HG02981 (cell line): ENCODE data around the gene CALML4.
"Not testable (repeated sequence)": the region's sequence is repeated elsewhere in the genome, so short reads cannot be mapped to it uniquely, and the experiment has no call there.

Experiments used
- ATAC-seq: cut with Tn5 transposase; IDR thresholded peaks from one replicate; pipeline ENCODE4 v1.9.1; 2021; ENCODE audit warnings: mild to moderate bottlenecking, moderate library complexity; ENCODE audit not compliant: unreplicated experiment

Gene CALML4, protein sequence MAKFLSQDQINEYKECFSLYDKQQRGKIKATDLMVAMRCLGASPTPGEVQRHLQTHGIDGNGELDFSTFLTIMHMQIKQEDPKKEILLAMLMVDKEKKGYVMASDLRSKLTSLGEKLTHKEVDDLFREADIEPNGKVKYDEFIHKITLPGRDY

DNA sequence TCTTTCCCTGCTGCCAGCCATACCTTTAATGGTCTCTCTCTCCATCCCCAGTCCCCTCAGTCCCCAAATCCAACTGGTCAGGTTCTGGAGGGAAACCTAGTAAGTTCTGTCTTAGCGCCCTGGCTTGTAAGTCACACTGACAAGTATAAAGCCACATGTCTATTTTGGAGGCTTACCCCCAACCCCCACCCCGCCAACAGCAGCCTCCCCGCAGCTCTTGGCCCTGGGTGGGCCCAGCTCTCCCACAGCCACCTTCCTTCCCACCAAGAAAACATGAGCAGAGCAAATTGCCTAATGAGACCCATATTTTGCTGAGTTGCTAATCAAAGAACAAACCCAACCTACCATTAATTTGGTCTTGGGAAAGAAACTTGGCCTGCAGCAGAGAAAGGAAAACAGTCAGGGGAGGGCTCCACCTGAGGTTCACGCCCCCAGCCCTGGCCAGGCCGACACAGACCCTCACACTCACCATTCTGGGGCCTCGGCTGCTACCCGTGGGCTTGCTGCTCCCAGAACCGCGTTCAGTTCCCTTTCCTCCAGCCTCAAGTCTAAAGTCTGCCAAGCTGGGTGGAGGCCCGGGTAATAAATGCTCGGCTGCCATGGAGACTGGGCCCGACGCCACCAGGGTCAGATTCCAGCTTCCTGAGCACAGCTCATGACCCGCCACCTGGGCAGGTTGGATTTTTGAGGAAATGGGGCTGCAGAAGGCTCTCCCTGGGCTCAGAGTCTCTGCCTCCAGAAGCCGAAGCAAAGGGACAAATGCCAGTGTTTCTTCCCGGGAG is at the start of gene CALML4:
TSS of gene CALML4 (minus strand) at position 557 of the 782 bp plus-strand sequence. CDS start at position 472, 85 bp downstream.
- ATAC-seq, result no peak

DNA sequence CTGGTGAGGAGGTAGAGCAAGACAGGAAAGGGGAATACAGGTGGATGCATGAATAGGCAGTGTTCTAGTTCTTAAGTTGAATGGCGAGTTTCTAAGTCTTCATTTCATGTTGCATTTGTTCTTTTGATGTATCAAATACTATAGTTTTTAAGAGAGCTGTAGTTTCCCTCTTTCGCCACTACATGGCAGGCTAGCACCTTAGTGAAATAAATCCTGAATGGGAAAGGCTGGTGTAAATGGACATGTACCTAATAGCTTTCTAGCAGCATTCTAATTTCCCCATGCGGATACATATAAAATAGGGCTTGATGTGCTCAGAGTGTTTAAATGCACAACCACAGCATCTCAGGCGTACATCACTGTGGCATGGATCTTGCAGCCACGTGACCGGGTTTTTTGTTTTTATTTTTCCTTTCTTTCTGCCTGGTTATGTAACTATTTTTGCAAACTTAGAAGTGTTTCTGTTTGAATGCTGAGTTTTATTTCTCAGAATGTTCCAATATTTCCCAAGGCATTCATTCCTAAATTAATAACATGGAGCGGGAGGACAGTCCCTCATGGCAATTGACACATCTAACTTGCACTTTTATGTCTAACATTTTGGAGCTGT is 47.9 kb upstream of the CALML4 start:
- no peak for ATAC-seq

DNA sequence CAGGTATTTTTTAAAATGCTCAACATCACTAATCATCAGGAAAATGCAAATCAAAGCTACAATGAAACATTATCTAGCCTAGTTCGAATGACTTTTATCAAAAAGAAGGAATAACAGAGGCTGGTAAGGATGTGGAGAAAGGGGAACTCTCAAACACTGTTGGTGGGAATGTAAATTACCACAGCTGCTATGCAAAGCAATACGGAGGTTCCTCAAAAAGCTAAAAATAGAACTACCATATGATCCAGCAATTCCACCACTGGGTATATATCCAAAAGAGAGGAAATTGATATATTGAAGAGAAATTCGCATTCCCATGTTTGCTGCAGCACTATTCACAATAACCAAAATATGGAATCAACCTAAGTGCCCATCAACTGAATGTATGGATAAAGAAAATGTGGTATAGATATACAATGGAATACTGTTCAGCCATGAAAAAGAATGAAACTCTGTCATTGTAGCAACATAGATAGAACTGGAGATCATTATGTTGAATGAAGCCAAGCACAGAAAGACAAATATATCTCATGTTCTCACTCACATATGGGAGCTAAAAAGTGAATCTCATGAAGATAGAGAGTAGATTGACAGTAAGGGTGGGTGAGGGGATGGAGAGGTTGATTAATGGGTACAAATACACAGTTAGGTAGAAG is 44.1 kb upstream of the CALML4 start:
- no peak for ATAC-seq

DNA sequence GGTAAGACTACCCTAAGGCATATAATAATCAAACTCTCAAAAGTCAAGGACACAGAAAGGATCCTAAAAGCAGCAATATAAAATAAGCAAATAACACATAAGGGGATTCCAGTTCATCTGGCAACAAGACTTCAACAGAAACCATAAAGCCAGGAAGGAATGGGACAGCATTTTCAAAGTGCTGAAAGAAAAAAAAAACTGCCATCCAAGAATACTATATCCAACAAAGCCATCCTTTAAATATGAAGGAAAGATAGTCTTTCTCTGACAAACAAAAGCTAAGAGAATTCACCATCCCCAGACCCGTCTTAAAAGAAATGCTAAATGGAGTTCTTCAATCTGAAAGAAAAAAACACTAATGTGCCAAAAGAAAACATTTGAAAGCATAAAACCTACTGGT is 39.1 kb upstream of the CALML4 start:
- no peak for ATAC-seq

DNA sequence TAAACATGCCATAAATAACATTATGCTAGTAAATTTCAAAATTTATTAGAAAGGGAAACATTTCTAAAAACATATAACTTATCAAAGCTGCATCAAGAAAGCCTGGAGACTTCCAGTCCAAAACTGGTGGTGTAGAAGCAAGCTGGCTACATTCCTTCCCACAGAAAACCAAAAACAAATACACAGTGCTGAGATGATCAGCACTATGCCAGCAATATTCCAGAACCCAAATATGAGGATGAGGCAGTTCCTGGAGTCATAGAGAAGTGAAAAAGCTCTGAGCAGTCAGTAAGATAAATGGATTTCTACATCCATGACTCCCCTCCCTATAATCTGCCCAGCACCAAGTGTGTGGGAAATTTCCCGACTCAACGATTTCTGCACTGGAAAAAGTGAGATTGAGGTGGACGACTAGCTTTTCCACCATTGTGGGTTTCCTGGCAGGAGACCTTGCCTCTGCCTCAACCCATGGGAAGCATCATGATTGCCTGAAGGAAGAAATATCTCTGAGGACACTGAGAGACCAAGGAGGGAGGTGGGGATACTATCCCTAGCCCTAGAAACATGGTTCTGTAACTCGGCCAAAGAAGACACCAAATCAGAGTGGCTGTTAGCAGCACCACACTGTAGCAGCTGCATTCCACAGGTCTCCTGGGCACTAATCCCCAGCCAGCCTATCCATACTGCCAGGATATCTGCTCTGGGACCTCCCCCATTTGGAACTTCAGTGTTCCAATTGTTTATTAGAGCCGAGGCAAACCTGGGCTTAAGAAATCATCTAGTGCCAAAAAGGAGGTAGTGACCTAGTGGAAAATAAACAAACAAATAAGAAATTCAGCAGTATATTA is 36.2 kb upstream of the CALML4 start:
- ATAC-seq, result no peak

DNA sequence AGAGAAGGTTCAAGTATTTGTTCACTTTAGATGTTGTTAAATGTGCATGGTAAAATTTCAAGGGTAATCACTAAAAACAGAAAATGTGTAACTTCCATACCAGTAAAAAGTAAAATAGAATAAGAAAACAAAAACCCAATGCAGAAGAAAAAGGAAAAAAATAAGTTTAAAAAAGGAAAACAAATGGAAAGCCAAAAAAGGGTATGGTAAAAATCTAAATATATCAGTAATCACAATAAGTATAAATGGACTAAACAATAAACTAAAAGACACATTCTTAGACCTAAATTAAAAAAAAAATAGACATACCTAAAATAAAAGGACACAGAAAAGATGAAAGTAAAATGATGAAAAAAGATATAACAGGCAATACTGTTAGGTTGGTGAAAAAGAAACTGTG is 33.9 kb upstream of the CALML4 start:
- no peak for ATAC-seq

DNA sequence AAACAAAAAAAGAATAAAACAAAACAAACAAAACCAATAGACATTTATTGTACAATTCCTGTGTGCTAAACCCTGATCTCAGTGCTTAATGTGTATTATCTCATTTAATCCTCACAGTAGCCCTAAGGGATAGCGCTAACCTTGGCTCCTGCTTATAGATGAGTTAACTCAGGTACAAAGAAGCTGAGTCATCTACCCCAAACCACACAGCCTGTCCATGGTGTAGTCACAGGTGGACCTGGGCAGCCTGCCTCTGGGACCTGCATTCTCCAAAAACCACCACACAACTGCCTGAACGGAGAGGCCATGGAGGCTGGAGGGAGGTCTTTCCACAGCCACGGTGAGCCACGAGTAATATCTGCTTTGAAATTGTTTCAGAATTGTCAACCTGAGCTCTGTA is 29.9 kb upstream of the CALML4 start:
- no peak for ATAC-seq

DNA sequence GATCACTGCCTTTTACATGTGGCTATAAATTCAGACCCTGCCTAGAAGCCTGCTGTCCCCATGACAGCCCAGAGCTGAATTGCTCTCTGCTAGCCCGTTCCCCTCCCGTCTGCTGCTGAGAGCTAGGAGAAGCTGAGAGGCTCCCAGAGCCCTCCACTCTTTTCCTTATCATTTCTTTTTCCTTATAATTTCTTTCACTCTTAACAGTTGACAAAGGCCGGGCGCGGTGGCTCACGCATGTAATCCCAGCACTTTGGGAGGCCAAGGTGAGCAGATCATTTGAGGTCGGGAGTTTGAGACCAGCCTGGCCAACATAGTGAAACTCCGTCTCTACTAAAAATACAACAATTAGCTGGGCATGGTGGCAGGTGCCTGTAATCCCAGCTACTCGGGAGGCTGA is 29.4 kb upstream of the CALML4 start:
- not testable (repeated sequence) for ATAC-seq

DNA sequence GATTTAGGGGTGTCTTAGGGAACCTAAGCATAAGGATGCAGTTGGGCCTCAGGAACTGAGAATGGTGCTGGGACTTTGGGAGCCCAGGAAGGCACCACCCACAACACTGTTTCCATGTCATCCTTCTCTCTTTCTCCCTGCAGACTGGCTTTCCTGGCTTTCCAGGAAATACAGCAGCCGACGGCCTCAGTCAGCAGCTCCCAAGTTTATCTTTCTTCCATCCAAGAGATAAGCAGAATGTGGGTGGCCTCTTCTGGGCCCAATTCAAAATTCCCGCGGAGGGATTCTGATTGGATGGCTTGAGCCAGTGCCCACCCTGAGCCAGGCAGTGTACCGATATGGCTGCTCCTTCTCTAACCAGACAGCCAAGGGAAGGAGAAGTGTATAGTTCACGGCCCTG is 28.9 kb upstream of the CALML4 start:
- ATAC-seq, result no peak

DNA sequence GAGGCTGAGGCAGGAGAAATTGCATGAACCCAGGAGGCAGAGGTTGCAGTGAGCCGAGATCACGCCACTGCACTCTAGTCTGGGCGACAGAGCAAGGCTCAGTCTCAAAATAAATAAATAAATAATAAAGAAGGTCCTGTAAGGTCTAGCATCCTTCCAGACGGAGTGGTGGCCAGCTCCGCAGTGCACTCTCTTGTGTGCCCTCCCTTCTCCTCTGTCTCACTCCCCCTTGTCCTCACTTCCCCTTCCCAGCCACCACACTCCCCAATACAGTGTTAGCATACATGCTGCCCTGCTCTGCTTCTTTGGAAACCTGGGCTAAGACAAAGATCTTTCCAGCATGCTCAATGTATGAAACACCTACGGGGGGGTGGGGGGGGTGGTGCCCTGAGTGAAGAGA is 27.8 kb upstream of the CALML4 start:
- no peak for ATAC-seq

DNA sequence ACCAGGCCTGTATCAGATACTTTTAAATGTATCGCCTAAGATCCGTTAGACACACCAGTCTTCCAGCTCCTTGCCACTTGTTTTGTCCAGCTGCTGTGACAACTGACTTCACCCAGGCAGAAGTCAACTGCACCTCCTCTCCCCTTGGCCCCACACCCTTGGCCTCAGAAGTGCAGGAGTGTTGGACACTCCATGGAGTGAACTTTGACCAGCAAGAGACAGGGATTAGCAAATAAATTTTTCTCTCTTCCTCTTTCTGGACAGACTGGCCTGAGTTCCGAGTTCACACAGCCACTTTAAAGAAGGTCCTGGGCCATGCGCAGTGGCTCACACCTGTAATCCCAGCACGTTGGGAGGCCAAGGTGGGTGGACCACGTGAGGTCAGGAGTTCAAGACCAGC is 27.3 kb upstream of the CALML4 start:
- no peak for ATAC-seq

DNA sequence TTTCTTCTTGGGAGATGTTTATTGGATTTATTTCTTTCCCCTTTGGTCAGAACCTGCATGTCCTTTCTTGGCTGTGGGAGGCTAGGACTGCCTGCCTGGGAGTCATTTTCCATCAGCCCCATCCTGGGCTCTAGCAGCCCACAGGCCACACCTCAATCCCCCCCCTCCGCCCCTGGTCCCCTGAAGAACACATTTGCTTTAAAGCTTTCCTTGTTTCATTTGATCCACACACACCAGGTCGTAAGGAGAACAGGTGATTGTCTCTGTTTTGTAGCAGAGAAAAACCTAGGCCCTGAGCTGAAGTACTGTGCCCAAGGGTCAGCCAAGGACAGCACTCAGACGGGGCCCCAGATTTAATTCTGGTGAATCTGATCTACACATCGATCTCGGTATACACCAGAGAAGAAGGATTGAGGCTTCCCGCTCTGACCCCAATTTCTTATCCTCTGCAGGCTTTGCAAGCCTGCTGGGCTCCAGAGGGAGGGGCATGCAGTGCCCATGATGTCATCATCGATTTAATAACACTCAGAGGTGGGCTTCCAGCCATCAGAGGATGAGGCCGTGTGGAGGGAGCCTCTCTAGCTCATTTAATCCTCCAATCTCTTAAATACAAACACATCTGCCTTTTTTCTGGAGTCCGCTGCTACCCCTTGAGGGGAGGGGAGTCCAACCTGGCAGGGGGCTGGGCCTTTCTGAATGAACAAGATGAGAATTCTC is 26.1 kb upstream of the CALML4 start:
- no peak for ATAC-seq

DNA sequence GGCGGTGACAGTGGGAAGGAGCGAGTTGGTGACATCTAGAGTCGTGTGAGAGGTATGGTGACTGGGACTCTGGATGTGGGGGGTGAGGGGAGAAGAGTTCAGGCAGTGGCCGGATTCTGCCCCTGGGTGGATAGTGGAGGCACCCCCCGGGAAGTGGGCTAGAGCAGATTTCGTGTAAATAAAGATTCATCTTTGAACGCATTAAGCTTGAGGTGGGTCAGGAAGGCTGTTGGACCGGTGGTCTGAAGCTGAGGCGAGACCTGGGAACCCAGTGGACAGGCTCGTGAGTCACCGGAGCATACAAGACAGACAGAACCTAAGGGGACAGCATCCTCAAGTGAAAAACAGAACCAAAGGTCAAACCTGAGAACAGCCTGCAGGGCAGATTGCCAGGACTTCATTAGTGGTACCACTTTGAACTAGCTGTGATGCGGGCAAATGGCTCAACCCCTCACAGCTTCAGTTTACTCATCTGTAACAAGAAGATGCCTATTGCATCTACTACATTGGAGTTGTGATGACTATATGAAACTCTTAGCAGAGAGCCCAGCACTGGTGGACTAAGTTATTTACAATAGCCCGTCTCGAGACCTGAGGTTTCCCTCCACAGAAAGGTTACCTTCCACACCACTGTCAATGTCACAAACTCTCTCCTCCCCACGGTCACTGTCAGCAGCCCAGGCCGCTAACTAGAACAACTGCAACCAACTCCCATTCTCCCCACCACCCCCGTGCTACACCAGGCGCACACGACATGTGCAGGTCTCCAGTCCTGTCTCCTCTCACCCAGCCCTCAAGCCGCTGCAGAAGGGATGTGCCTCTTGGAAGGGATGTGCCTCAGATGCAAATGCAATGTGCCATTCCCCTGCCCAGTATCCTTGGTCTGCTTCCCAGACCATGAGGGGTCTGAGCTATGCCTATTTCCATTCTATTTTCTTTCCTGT is 25.3 kb upstream of the CALML4 start:
- ATAC-seq, result no peak

DNA sequence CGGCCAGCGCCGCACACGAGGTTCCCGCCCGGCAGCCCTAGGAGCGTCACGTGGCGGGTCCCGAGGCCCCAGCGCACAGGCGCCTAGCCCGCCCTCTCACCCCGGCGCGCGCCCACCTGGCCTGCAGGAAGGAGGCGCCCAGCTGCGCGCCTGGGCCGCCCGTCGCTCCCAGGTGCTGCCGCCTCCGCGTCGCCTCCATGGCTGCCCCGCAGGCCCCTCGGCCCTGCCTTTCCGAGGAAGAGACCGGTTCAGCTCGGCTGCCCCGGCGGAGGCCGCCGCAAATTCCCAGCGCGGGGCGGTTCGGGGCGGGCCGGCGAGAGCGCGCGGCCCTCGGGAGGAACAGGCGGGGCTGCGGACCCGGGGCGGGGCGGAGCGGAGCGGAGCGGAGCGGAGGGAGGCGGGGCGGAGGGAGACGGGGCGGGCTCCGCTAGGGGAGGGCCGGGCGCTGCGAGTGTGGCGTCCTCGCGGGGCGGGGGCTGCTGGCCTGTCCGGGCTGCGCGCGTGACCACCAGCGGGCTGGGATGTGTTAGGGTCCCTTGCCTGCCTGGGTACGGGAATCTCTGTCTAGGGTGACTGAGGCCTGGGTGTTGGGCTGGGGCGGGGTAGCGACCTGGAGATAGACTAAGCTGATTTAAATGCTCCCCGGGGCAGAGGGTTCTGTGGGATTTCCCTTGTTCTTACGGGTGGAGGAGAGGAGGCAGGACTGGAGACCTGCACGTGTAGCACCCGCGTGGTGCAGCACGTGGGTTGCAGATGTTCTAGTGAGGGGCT is 24.4 kb upstream of the CALML4 start, which contains the start of gene CLN6:
TSS of gene CLN6 (minus strand) at position 343 of the 771 bp plus-strand sequence. CDS start at position 199, 144 bp downstream.
- ATAC-seq, result peak; percentile 68

DNA sequence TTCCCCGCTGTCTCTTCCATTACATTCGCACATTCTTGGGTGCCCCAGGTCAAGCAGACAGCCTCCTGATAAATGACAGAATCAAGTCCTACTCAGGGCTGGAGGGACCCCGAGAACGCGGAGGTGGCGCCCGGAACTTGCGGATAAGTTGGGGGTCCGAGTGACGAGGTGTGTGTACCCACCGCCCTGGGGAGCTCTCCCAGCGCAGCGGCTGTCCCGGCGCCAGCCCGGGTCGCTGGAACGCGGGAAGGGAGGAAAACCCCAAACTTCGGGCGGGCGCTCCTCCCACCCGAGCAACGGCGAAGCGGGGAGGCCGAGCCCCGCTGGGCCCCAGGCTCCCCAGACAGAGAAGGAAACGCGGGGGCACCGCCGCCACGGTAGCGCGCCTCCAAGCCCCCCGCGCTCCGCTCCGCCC is 23.8 kb upstream of the CALML4 start:
- ATAC-seq, result peak; percentile 3

DNA sequence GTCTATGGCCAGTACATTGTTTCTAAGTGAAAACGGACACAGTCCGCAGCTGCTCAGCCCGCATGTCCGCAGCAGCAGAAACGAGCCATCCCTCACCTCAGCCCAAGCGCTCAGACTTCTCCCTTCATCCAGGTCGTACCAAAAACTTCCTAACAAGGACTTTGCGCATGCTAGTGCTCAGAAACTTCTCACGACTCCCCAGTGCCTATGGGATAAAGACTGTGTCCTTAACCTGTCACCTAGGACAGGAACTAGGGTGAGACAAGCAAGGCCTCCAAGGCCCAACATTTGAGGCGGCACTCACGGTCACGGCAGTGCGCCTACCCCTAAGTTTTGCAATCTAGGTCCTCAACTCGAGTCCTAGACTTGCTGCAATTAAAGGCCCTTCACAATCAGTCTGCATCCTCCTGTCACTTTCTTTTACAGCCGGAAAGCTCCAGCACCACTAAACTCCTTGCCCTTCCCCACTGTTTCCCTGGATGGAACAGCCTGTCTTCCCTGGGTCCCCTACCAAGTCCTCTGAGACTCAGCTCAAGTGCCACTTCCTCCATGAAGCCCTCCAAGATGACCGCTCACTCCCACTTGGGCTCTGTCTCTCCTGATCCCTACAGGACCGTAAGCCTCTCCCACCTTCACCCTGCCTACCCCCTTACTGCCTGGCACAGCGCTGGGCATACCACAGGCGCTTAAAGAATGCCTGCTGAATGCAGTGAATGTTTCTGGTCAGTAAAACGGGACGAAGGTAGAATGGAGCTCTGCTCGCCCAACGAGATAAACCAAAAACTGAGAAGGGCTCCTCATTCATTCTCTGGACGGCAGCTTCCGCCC is 23.2 kb upstream of the CALML4 start:
- no peak for ATAC-seq

DNA sequence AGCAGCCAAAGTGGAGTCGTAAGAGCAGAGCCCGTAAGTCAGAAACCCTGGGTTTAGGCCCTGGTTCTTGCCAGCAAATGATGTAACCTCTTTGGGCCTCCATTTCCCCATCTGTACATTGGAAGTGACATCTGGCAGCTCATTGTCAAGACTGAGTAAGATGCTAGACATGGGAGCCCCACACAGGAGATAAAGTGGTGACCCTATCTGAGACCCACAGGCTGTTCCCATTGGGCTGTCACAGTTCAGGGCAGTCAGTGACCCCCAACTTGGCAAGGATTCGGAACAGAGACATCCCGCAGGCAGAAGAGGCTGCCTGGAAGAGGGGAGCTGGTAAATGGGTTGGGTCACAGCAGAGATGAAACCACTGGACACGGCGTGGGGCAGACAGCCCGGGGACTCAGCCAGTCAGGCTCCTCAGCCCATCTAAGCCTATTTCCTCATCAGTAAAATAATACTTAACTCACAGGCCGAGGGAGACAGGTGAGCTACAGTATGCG is 22.6 kb upstream of the CALML4 start:
- ATAC-seq, result no peak
